GM19351 (cell line): ENCODE data around the gene RAN.
"Not testable (repeated sequence)": the region's sequence is repeated elsewhere in the genome, so short reads cannot be mapped to it uniquely, and the experiment has no call there.

Source experiments
- ATAC-seq: cut with Tn5 transposase; IDR thresholded peaks from one replicate; pipeline ENCODE4 v1.9.1; 2021; ENCODE audit warnings: mild to moderate bottlenecking, moderate library complexity; ENCODE audit not compliant: unreplicated experiment

RAN gene

GRCh38 chr12:130871286-130872178 is at the start of gene RAN:
TSS of gene RAN (plus strand) at chr12:130872066. CDS start at chr12:130872594, 528 bp downstream.
- peak; percentile 52 for ATAC-seq

GRCh38 chr12:130825771-130826150 is 46.1 kb upstream of the RAN start:
- ATAC-seq: no peak

GRCh38 chr12:130826151-130826801 is 45.6 kb upstream of the RAN start:
- ATAC-seq: peak; percentile 39

- peak; percentile 46 for ATAC-seq
Measured at GRCh38 chr12:130827432-130827831, 44.4 kb upstream of the RAN start.

GRCh38 chr12:130828895-130829294 is 43.0 kb upstream of the RAN start:
- ATAC-seq: no peak

- no peak for ATAC-seq
Measured at GRCh38 chr12:130829391-130830245, 42.2 kb upstream of the RAN start.

GRCh38 chr12:130830246-130830551 is 41.7 kb upstream of the RAN start:
- no peak for ATAC-seq

- ATAC-seq: no peak
Measured at GRCh38 chr12:130831246-130831645, 40.6 kb upstream of the RAN start.

GRCh38 chr12:130831876-130832405 is 39.9 kb upstream of the RAN start:
- ATAC-seq: no peak

- no peak for ATAC-seq
Measured at GRCh38 chr12:130832561-130833209, 39.2 kb upstream of the RAN start.

- no peak for ATAC-seq
Measured at GRCh38 chr12:130835011-130835410, 36.9 kb upstream of the RAN start.

GRCh38 chr12:130835436-130835835 is 36.4 kb upstream of the RAN start:
- no peak for ATAC-seq

GRCh38 chr12:130838284-130838950 is 33.4 kb upstream of the RAN start:
- ATAC-seq: peak; percentile 39

GRCh38 chr12:130838951-130839769 is 32.7 kb upstream of the RAN start, which contains the start of gene STX2:
TSS of gene STX2 (minus strand) at chr12:130839250. CDS start at chr12:130839099, 151 bp downstream.
- peak; percentile 74 for ATAC-seq

- no peak for ATAC-seq
Measured at GRCh38 chr12:130839770-130840404, 32.0 kb upstream of the RAN start.

- ATAC-seq: no peak
Measured at GRCh38 chr12:130846369-130846768, 25.5 kb upstream of the RAN start.

- ATAC-seq: no peak
Measured at GRCh38 chr12:130847112-130847511, 24.8 kb upstream of the RAN start.

- not testable (repeated sequence) for ATAC-seq
Measured at GRCh38 chr12:130848105-130848504, 23.8 kb upstream of the RAN start.
